PC-3 (cell line): ENCODE measurements around the gene NPTX1.

ENCODE experiments used
- EZH2 ChIP-seq: fragments of 300-600 bp; sonication (generic); IDR thresholded peaks from one replicate; pipeline ENCODE4 v1.6.1; 2017; ENCODE audit warnings: antibody characterized with exemption, mild to moderate bottlenecking, low read length; ENCODE audit not compliant: unreplicated experiment
- EZH2phosphoT487 ChIP-seq: fragments of 300-600 bp; sonication (generic); IDR thresholded peaks from 2 replicates; pipeline ENCODE4 v1.6.1; 2018; ENCODE audit warnings: mild to moderate bottlenecking, antibody characterized with exemption, low read length, borderline replicate concordance
- TF ChIP-seq, protein P1 (sequence below): fragments of 300-600 bp; sonication (generic); conservative IDR thresholded peaks from 2 replicates; pipeline ENCODE4 v1.5.1; 2017; ENCODE audit warnings: antibody characterized with exemption, low read depth, mild to moderate bottlenecking, low read length

DNA sequence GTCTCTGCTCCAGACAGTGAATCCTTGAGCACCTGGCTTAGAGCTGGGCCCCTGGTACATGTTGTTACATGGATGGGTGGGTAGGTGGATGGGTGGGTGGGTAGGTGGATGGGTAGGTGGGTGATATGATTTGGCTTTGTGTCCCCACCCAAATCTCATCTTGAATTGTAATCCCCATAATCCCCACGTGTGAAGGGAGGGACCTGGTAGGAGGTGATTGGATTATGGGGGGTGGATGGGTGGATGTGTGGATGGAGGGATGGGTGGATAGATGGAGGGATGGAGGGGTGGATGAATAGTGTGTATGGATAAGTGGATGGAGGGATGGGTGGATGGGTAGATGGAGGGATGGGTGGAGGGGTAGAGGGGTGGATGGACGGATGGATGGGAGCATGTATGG is 26.6 kb upstream of the NPTX1 start:
- TF ChIP-seq EZH2: no peak
- TF ChIP-seq, protein P1, sequence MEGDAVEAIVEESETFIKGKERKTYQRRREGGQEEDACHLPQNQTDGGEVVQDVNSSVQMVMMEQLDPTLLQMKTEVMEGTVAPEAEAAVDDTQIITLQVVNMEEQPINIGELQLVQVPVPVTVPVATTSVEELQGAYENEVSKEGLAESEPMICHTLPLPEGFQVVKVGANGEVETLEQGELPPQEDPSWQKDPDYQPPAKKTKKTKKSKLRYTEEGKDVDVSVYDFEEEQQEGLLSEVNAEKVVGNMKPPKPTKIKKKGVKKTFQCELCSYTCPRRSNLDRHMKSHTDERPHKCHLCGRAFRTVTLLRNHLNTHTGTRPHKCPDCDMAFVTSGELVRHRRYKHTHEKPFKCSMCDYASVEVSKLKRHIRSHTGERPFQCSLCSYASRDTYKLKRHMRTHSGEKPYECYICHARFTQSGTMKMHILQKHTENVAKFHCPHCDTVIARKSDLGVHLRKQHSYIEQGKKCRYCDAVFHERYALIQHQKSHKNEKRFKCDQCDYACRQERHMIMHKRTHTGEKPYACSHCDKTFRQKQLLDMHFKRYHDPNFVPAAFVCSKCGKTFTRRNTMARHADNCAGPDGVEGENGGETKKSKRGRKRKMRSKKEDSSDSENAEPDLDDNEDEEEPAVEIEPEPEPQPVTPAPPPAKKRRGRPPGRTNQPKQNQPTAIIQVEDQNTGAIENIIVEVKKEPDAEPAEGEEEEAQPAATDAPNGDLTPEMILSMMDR: no peak
- TF ChIP-seq EZH2phosphoT487: no peak
